ENCODE data around the gene ARCN1.
A peak's percentile ranks its signal among the peaks of the same experiment; 100 is the strongest.

The ARCN1 gene

DNA sequence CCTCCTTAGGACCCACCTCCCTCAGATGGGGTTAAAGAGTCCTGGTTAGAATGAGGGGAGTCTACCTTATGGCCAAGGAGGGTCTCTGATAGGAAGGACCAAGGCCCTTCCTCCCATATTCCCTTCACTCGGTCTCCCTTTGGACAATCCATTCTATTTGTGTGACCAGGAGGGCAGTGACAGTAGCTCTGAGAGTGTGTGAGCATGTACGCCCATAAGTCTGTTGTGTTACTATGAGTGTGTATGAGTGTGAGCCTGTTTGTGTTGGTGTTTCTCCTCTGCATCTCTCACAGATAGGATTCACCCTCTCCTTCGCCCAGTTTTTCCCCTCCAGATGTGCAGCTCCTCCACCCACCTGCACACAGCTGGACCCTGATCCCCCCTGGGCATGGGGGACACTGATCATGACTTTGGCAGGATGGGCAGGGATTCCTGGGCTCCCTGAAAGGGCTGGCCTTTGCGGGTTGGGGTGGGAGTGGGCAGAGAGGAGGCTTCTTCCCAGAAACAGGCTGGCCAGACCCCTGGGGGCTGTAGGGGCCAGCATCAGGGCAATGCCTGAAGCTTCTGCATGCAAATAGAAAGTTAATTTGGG, 49.7 kb downstream of the ARCN1 start:
- no peak for DNase-seq (ENCODE audit: low spot score)

- DNase-seq (ENCODE audit: low spot score): no peak
Observed at GRCh38 chr11:118622376-118623268, 50.4 kb downstream of the ARCN1 start.

- DNase-seq (ENCODE audit: low spot score): no peak
Observed at GRCh38 chr11:118623269-118623655, 51.1 kb downstream of the ARCN1 start.

DNA sequence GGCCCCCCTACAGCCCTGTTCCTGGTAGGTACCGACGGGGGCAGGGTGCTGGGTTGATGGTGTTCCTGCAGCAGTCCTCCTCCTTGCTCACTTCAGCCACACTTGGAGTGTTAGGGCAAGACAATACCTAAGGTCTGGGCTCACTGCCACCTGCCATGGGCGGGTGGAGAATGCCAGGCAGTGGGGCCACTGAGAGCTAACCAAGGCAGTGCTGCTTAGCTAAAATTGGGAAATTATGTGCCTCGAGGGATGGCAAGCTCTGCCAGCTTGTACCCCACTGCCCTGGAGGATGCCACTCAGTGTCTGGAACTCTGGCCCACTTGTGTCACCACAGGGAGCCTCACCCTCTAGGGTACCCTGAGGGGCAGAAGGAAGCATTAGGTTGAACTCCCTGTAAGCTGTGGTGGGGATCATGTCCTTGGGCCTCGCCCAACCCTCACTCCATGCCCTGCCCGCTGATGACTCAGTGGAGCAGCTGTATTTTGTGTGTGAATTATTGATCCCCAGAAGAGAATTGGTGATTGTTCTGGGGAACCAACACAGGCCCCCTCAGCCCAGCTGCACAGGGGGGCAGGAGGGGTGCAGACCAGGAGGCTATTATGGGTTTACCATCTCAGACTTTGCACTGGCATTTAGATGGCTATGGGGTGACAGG, 53.0 kb downstream of the ARCN1 start:
- DNase-seq (ENCODE audit: low spot score): no peak

DNA sequence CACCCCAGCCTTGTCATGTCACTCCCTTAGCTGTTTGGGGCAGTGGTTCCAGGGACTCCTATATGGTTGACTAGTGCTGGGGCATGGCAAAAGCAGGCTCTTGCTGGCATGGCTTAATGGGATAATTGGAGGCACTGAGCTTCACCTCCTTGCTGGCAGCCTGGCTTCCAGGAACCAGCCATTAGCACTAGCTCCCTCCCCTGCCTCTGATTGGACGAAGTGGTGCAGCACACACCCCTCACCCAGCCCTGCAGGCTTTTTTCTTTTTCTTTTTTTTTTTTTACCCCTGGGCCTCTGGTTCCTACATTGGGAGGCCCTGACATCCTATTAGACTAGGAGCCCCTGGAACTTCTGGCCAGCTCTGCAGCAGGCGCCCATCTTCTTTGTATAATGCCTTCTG, 53.8 kb downstream of the ARCN1 start:
- no peak for DNase-seq (ENCODE audit: low spot score)

DNA sequence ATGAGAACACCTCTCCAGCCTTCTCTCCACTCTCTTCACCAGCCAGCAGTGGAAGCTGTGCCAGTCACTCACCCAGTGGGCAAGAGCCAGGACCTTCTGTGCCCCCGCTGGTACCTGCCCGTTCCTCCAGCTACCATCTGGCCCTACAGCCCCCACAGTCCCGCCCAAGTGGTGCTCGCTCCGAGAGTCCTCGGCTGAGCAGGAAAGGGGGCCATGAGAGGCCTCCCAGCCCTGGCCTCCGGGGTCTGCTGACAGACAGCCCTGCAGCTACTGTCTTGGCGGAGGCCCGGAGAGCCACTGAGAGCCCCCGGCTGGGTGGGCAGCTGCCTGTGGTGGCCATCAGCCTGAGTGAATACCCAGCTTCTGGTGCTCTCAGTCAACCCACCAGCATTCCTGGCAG, 55.4 kb downstream of the ARCN1 start:
- no peak for DNase-seq (ENCODE audit: low spot score)

- DNase-seq (ENCODE audit: low spot score): no peak
Observed at GRCh38 chr11:118628031-118628430, 55.8 kb downstream of the ARCN1 start.

DNA sequence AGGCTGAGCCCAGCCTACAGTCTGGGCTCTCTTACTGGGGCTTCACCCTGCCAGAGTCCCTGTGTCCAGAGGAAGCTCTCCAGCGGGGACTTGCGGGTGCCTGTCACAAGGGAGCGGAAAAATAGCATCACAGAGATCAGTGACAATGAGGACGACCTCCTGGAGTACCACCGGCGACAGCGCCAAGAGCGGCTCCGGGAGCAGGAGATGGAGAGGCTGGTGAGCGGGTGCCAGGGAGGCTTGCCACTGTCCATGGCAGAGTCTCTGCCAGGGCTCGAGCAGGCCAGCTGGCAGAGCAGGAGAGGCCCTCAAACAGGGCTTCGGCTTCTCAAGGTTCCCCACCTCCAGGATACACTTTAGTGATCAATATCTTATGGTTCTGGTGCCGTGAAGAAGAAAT, 56.2 kb downstream of the ARCN1 start:
- no peak for DNase-seq (ENCODE audit: low spot score)

DNA sequence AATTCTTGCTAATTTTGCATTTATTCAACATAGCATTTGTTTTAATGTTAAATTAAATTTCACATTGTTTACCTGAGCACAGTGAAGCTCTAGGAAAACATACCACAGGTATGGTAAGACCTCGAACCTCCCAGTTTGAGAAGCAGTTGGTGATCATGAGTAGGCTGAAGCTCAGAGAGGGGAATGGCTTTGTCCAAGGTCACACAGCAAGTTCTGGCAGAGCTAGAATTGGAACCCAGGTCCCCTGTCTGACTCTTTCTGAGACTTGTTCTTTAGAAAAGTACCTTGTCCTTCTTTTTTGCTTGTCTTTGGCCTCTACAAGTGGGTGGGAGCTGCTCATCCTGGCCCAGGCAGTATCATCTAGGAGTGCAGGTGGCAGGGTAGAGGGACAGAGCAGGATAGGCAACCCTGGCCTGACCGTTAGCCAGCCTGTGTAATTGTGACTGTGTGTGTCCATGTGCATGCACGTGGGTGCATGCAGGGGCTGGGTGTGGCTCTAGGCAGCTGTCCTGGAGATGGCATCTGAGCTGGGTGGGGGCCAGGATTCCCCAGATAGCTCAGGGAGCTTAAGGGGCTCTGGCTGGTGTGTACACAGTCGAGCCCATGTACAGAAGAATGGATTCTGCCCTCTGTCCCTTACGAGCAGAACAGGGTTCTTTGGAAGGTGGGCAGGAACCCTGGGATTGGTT, 56.8 kb downstream of the ARCN1 start:
- no peak for DNase-seq (ENCODE audit: low spot score)

DNA sequence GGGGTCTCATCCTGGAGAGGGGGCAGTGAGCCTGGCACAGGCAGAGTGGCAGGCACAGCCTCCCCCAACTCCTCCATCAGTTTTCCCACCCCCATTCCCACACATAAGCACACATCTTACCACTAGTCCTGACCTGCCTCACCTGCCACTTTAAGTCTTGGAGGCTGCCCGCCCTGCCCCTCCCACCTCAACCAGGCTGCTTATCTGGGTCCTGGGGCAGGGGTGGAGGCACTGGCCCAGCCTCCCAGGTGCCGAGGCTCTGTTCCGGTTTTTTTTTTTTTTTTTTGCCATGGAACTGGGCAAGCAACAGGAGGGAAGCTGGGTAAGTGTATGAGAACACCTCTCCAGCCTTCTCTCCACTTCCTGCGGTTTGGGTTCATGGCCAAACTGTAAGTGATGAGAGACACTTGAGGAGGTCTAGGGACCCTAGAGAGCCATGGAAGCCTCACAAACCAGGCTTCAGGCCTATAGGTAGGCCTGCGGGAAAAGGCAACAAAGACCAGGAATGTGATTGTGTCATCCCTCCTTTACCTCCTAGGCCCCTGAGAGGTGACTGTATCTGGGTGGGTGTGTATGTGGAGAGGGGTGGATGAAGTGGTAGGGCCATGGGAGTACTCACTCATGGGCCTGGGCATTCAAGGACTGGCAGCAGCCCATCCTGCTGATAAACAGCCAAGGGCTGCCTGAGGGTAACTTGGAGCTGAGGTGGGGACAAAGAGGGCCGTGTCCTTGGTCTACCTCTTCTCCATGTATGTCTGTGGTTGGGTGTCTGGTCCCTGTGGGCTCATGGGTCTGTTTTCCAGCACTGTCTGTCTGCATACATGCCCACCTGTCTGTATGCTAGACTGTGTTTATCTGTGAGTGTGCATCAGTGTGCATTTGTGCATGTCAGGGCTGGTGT, 57.8 kb downstream of the ARCN1 start:
- DNase-seq (ENCODE audit: low spot score): no peak

DNA sequence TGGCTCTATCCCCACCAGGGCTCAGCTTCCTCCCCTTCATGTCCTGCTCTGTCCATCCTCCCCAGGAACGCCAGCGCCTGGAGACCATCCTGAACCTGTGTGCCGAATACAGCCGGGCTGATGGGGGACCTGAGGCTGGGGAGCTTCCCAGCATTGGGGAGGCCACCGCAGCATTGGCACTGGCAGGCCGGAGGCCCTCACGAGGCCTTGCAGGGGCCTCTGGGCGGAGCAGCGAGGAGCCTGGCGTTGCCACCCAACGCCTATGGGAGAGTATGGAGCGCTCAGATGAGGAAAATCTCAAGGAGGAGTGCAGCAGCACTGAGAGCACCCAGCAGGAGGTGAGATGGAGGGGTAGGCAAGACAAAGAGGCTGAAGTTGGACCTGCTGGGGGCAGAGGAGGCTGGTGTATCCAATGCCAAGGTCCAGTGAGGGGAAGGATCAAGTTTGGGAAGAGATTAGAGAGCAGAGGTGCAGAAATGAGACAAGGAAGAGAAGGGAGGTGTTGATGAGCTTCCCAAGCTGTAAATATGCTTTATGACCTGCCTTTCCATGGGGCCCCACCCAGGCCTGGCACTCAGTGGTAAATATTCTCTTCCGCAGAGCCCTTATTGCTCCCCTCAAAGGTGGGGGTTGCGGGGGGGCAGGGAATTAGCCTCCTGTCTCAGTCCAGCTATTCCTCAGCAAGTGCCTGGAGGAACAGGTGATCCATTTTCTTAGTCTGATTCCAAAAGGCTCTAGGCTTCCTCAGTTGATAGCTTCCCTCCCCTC, 59.1 kb downstream of the ARCN1 start:
- no peak for DNase-seq (ENCODE audit: low spot score)

DNA sequence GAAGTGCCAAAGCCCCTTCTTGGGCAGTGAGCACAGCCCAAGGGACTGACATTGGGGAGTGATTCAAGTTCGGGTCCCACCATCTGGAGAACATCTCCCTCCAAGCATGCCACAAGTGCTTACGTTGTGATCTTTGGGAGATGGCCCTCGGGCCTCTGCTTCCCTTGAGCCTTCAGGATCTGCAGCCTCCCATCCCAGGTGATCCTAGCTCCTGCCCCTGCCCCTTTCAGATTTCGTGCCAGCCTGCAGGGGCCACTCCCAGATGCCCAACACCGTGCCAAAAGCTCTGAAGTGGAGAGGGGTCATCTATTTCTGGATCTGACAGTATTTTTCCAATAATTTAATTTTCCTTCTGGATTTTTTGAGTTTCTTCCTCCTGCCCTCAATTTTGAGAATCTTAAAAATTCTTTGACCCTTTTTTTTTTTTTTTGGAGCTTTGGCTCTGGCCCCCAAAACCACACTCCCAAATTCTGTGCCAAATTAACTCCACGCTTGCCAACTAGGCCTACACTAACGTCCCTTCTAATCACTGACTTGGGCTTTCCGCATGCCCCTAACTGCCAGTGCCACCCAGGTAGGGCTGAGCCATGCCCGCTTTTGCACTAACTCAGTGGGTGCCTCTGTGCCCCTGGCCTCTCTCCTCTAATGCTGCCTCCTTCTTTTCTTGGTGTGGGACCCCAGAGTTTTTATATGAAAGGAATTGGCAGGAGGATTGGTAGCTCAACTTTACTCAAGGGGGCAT, 60.5 kb downstream of the ARCN1 start:
- no peak for DNase-seq (ENCODE audit: low spot score)

DNA sequence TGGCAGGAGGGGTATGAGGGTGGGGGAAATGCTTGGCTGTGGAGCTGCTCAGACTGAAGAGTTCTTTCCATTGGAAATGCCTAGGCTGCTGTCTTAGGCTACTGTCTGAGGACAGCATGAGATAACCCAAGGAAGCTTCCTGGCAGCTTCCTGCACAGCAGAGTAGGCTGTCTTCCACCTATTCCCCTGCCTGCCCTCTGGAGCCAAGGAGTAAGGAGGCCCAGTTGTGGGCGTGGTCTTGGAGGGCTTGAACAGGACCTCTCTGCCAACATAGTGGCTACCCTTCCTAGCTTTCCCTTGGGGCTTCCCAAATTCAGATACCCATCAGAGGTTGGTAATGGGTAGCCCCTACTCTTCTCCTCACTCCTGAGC, 61.1 kb downstream of the ARCN1 start:
- DNase-seq (ENCODE audit: low spot score): no peak

- DNase-seq (ENCODE audit: low spot score): no peak
Observed at GRCh38 chr11:118633979-118634378, 61.8 kb downstream of the ARCN1 start.

- peak; percentile 80 for DNase-seq (ENCODE audit: low spot score)
Observed at GRCh38 chr11:118634431-118635236, 62.4 kb downstream of the ARCN1 start.

DNA sequence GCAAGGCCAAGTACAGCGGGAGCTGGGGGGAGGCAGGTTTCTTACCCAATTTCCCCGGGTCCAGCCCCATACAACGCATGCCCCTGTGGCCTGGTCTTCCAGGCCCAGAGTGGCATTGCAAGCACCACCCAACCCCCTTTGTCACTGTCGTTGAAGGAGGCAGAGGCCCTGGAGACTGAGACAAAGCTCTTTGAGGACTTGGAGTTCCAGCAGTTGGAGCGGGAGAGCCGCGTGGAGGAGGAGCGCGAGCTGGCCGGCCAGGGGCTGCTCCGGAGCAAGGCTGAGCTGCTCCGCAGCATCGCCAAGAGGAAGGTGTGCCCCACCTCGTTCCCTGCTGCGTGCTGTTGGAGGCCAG, 63.0 kb downstream of the ARCN1 start:
- DNase-seq (ENCODE audit: low spot score): no peak

DNA sequence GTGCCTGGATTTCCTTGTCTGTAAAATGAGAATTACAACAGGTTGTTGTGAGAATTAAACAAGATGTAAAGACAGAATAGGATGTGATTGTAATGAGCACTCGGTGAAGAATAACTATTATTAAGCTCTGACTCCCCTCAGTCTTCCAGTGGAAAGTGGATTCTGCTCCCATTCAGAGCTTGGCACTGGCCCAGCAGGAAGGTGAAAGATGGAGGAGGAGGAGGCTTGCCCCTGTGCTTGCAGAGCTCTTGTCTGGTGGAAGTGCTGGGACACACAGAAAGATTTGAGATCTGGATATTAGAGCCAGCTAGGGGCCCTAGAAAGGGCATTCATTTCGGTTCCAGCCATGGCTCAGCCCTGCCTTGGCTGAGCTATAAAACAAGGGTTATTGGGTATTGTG, 63.4 kb downstream of the ARCN1 start:
- no peak for DNase-seq (ENCODE audit: low spot score)

GRCh38 chr11:118636569-118637290, 64.5 kb downstream of the ARCN1 start:
- no peak for DNase-seq (ENCODE audit: low spot score)

DNA sequence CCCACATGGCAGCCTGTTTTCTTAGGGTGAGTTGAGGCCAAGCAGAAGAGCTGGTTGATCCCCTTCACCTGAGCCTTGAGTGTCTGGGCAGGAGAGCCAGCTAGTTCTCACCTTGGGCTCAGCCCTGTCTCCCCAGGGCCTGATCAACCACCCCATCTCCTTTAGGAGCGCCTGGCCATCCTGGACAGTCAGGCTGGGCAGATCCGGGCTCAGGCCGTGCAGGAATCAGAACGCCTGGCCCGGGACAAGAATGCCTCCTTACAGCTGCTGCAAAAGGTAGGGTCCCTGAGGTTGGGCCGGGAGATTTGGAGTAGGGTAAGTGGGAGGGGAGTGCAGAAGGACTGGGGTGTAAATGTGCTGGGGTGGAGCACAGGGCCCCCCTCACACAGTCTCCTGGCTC, 66.5 kb downstream of the ARCN1 start:
- no peak for DNase-seq (ENCODE audit: low spot score)
